ENCODE measurements around the gene PTPN3.
"Not testable (repeated sequence)": the region's sequence is repeated elsewhere in the genome, so short reads cannot be mapped to it uniquely, and the experiment has no call there.

PTPN3 gene

DNA sequence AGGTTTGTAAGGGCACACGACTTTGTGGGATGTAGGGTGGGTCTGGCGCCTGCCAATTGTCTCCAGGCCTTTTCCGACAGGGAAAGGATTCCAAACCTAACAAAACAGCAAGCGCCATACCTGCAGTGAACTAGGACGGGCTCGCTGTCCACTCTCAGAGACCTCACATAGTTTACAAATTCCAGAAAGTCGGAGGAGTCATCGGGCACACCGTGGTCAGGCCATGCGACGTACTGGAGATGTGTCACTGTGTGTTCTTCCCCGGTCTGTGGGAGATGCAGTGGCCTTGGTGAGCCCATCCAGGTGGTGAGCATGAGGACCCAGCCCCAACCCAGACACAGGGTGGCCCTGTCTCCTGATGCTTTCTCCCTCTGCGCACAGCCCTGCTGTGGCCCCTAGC lies 115.9 kb downstream of the PTPN3 start:
- DNase-seq = no peak

DNA sequence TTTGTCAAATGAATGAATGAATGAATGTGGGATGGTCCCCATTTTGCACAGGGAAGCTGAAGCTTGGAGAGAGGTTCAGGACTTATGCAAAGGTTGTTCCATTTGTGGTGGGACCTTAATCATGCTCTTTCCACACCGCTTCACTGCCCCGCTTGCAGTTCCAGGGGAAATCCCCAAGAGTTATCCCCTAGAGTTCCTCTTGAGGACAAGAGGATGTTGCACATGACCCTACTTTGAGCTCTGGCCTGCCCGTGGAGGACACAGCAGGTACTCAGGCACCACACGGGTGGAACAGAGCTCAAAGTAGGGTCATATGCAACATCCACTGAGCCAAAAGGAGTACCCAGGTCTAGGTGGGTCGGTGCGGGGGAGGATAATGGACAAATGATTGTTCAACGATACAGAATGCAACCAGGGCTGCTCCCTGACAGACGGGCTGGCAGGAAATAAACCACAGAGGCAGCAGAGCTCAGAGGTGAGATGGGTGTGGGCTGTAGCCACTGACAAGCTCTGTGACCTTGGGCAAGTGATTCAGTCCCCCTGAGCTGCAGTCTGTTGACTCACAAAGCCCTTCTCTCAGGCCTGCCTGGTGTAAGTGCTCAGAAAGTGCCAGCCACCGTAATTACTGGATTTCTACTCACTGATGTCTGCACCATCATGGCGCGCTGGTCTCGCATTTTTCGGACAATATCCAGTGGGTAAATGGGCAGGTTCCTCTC lies 116.9 kb downstream of the PTPN3 start:
- DNase-seq = no peak

DNA sequence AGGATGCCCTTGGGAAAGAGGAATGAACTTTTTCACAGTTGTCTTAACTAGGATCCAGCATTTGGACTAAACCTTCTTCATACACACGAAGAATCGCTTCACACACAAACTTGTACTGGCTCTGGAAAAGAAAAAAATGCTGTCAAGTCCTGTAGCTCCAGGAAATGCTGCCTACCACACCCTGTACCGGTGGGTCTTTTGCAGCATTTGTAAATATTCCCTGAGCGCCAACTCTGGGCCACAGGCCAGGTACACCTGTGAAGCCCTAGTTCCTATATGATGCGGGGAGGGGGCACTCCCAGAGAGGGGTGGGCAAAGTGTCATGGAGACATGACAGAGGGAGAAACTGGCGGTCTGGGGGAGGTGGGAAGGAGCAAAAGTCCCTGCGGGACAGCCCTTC lies 118.6 kb downstream of the PTPN3 start:
- DNase-seq = no peak

DNA sequence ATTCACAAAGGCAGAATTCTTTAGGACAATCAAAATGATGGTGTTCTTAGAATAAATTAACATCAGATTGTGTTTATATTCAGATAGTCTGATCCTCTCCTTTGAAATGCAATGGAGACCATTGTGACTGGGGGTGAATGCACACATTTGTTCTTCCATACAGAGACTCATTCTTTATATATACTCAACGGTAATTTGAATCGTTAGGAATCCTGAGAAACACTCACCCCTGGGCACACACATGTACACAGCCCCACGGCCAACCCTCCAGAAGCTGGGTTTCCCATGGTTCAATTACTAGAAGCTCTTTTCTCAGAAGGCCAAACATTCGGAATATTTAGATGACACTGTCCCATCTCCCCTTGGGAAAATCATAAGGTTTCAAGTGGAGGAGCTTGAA lies 119.8 kb downstream of the PTPN3 start:
- DNase-seq = no peak

DNA sequence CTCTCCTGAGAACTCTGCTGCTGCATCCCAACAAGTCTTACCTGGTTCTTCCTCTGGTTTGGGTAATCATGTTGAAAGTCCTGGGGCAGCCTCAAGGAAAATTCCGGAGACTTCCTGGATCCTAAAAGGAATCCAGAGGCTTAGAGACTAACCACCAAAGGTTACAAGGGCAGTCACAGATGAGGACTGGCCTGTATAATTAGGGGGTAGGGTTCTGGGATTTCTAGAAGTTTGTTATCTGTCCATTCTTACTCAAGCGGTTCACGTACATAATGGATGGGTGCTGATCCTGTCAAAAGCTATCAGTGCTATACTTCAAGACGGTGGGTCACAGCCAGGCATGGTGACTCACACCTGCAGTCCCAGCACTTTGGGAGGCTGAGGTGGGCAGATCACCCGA lies 125.9 kb downstream of the PTPN3 start:
- DNase-seq = no peak

DNA sequence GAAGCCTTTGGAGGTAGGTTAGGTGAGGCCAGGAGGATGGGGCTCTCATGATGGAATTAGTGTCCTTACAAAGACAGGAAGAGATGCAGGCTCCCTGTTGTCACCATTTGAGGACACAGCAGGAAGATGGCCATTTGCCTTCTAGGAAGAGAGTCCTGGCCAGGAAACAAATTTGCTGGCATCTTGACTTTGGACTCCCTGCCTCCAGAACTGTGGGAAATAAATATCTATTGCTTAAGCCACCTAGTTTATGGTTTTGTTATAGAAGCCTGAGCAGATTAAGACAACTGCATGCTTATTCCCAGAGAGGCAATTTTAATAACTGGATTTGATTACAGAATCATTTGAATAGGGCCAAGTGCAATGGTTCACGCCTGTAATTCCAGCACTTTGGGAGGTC lies 126.7 kb downstream of the PTPN3 start:
- DNase-seq = no peak

DNA sequence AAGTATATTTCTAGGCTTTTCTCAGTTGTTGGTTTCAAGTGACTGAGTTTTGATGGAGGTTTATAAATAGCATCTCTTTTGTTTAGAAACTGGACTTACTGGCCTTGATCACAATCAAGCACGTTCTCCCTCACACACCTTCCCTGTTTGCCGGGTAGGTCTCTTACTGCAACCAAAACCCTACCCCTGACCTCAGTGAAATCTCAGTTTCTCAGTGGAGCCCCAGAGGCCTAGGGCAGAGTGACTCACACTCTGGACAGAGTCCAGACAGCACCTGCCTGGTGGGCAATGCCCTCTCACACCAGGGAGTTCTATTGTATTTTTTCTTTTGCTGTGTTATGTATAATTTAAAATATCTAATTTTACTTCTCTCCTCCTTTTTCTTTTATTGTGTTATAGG lies 128.8 kb downstream of the PTPN3 start:
- DNase-seq = no peak

DNA sequence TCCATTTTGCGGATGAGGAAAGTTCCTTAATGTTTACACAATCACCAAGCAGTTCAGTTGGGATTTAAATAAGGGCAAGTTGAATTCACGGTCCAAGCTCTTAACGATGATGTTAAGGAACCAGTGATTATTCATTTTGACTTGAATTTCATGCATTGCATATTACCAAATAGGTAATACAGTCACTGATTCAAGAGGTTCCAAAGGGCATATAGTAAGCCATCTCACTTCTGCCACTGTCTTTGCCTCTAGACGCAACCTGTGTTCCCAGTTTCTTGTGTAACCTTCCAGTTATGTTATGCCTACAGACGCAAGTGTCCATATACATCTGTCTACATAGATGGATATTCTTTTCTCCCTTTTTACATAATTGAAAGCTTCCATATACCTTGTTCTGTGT lies 137.3 kb downstream of the PTPN3 start:
- no peak for DNase-seq

DNA sequence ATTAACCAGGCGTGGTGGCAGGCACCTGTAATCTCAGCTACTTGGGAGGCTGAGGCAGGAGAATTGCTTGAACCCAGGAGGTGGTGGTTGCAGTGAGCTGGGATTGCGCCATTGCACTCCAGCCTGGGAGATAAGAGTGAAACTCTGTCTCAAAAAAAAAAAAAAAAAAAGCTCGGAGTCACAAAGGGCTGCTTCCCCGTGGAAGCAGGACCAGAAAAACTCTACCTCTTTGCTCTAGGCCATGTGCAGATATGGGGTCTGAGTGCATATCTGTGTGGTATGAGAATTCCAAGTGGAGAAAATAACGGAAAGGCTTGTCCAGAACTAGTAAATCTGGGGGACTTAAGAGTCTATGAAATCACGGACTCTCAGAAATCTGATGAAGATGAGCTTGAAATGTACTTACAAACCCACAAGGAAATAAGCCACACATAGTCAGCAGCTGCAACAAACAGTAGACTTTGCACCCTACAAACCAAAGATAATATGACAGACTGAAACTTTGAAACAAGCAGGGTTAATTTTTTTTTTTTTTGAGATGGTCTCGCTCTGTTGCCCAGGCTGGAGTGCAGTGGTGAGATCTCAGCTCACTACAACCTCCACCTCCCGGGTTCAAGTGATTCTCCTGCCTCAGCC lies 139.0 kb downstream of the PTPN3 start:
- not testable (repeated sequence) for DNase-seq

DNA sequence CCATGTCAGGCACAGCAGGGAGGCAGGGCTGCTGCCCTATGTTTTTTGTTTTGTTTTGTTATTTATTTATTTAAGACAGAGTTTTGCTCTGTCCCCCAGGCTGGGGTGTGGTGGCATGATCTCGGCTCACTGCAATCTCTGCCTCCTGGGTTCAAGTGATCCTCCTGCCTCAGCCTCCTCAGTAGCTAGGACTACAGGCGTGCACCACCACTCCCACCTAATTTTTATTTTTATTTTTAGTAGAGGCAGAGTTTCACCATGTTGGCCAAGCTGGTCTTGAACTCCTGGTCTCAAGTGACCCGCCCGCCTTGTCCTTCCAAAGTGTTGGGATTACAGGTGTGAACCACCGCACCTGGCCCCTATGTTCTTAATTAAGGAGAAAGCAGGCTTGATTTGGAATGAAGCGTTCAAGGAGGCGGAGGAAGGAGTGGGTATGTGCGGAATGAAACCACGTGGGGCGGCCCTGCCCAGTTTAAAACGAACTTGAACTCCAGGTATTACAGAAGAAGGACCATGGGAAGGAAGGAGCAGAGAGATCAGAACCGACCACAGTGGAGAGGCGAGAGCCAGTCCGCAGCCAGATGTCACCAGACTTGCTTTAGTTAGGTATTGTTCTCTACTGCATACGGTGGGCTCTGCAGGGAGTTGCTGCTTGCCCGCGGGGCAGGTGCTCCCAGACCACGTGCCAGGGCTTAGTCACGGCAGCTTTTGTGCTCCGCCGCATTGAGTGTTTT lies 142.4 kb downstream of the PTPN3 start:
- DNase-seq = no peak

DNA sequence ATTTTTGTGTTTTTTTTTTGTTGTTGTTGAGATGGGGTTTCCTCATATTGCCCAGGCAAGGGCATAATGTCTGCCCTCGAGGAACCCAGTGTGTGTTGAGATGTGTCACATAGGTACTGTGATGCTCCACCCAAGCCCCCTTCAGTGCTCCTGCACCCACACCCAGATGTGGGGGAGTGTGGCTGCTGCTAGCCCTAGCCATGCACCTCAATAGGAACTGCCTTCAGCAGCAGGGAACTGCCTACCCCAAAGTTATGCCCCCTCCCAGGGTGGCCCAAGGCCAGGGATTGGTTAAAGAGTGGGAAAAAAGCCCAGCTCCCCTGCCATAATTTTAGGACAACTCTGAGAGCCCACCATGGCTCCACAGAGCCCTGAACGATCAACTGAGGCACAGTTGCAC lies 143.9 kb downstream of the PTPN3 start:
- no peak for DNase-seq

DNA sequence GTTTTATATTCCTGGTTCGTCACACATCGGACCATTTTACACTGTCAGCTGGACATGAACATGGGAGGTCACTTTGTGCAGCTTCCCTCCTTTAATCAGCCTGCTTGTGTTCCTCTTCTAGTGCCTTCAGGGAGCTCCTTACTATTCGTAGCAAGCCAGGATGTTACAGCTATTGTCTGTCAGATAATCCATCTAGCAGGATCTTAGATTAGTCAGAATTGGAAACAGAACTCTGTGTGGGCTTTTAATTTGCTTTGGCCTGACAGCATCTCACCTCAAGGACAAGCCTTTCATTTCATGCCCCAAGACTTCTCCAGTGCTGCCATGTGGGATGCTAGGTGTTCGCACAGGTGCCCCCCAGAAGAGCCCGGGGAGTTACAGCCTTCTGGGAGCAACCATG lies 147.1 kb downstream of the PTPN3 start:
- no peak for DNase-seq

DNA sequence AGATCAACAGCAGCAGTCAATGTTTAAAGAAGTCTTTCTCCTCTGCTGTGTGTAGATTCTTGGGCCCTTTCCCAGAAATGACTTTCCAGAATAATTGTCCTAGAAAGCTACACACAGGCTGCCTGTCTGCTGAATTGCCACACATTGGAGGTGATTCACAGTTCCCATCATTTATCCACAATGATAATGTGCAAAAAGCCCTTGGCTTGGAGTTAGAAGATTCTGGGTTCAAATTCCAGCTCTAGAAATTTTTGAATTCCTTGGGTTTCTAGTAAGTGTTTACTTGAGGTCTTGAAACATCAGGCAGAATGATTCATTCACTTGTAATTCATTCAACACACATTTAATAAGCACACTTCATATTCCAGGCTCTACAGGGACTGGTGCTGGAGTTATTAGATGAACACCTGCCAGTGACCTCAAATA lies 148.7 kb downstream of the PTPN3 start:
- DNase-seq = no peak

DNA sequence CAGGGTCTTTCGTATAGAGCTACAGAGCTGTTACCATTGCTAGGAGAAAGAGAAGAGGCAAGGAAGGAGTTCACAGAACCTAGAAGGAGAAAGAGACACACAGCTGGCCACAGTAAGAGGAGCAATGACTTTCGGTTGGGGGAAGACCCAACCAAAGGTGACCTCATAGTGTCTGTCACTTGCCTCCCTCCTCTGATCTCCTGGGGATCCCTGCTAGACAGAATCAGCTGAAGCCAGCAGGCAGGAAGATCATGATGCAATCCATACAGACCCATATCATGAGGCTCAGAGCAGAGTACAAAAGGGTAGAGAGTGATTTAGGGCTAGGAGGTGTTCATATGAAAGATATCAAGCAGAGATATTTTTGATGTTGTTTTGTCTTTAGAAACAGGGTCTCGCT lies 151.2 kb downstream of the PTPN3 start:
- no peak for DNase-seq

DNA sequence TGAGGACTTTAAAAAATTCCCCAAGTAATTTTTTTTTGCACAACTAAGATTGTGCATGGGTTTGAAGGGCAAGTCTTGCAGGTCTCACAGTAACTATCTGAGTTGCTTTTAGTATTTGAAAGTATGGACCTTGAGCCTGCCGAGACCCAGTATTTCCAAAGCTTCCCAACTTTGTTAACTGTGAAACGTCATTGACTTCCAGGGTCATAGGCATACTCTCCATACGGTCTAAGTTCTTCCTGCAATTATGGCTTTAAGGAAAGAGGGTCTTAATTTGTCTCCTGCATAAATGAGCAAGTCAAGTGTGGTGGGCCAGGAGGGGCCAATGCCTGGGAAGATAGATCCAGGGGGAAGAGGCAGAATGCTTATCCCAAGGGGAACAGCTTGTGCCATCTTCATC lies 153.2 kb downstream of the PTPN3 start:
- no peak for DNase-seq

DNA sequence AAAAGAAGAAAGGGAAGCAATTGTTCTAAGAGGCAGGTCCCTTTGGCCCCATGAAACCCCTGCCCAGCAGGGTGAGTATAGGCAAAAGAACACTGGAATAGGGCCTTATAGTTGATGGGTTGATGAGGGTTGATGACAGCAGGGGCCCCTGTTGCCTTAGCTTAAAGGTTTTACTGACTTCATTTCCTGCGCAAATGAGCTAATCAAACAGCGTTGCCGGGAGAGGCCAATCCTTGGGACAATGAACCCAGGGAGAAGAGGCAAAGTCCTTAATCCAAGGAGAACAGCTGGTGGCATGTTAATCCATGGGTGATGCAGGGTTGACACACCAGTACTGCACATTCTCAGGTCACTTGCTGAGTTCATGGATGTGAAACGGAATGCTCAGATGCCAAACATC lies 155.2 kb downstream of the PTPN3 start:
- DNase-seq = no peak

DNA sequence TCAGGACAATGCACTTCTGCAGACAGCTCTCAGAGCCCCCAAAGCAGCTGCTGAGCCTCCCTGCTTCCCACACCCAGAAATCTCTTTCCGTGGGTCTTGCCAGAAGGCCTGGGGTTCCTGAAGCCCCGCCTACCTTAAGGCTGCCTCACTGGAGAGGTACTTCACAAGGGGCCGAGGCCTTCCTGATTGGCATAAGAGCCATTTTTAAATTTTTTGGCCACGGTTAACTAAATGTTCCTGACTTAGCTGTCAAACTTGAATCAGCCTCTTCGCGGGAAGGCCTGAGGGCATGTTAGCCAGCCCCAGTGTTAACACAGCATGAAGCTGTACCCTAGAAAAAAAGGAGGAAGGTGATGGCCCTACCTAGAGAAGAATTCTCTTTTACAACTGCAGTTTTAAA lies 156.5 kb downstream of the PTPN3 start:
- DNase-seq = no peak

DNA sequence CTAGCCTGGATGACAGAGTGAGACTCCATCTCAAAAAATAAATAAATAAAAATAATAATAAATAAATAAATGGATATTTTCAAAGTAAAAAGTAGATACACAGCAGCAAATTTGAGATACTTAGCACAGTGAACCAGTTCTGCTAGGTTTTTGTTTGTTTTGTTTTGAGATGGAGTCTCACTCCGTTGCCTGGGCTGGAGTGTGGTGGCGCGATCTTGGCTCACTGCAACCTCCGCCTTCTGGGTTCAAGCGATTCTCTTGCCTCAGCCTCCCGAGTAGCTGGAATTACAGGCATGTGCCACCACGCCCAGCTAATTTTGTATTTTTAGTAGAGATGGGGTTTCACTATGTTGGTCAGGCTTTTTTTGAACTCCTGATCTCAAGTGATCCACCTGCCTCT lies 157.1 kb downstream of the PTPN3 start:
- not testable (repeated sequence) for DNase-seq

DNA sequence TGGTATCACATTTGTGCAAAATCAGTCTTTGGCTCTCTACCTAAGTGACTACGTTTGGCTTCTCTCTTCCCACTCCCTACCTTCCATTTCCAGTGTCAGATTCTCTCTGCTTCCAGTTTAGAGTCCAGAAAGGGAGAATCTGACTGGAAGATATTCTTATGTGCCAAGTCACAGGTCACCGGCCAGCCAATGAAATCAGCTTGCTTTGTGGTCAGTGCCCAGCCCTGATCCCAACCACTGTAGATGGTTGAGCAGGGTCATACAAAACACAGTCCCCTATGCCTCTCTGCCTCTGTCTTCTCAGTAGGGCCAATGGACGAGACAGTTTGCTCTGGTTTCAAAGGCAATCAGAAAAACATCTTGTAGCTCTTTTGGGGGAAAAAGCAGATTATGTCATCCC lies 161.7 kb downstream of the PTPN3 start:
- no peak for DNase-seq

DNA sequence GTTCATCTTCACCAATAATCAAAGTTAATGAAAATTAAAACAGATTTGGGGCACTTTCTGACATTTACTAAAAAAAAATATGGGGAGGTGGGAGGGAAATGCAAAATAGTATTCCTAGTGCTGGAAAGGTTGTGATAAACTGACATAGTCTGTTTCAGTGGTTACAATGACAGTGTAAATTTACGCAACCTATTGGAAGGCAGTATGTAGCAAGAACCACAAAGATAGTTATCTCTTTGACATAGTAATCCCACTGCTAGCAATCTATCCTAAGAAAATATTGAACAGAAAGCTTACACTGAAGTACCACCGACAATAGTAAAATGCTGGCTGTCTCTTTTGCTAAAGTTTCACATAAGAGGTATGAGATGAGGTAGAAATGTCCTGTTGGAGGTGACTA lies 162.2 kb downstream of the PTPN3 start:
- no peak for DNase-seq

DNA sequence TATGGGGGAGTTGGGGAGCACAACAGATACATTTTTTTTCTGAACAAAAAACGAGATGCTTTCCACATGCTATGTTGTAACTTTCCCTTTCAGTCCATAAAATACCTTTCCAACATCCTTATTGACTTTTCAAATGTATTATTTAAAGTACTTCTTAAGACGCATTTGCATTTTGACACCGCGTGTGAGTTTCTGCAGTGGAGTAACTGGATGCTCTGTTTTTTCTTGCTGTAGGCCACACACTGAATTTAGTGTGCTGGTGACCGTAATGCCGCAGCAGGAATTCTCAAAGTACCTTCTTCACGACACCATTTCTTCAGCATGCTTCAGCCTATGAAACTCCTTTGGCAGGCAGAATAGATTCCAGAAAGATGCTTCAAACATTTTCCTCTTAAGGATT lies 163.0 kb downstream of the PTPN3 start:
- DNase-seq = no peak

DNA sequence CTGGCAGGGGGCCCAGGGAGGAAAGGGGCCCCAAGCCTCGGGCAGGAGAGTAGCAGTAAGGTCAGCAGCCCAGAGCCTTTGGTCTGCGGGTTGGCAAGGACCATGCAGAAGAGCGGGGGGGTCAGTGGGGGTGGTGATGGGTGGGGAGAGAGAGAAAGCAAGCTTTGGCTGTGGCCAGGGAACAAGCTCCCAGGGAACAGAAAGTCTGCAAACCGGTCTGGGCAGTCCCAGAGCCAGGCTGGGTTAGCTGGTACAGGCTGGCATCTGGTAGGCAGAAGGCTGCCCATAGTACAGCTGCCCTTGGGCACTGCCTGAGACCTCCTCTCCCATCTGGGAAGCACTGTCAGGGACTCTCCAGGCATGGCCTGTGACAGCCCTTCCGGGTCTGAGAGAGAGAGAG lies 166.8 kb downstream of the PTPN3 start:
- DNase-seq = no peak

DNA sequence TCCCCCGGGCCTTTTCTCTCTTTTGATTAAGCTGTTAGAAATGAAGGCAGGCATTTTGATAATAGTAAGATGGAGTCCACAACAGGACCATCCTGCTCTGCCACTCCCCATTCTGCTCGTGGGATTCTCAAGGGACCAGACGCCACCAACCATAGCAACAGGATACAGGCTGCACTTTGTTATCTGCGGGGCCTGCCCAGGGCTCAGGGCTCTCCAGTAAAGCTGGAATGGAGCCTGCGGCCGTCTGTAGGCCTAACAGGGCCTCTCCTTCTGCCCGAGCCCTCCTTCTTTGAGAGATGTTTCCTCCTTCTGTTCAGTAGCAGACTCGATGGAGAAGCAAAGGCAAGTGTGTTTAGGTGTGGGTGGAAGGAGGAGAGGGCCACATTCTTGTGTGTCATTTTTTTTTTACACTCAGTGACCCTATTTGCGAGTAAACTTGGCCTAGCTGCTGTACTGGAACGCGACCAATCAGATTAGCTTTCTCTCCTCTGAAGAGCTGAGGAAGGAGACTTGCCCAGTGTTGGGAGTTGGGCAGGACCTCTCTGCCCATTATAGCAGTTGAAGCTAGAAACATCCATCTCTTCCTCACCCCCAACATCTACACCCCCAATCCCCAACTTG lies 168.4 kb downstream of the PTPN3 start:
- no peak for DNase-seq
